Tibial nerve (tissue), 4 donors: ENCODE data around the gene NDUFV3. TPM values are rescaled to one million over a fixed set of nuclear protein-coding genes. Genes with fewer than 3 reads are reported as not detected.

Source experiments
- DNase-seq, 2 donors: peaks; one replicate each; pipeline ENCODE4 v3.0.0-alpha.2; 2019; ENCODE audit warnings: low spot score in 2 of 2
- H3K27ac ChIP-seq, 4 donors: fragments of 200-600 bp; sonication (generic) in 3 of 4; one replicate each; pipeline ENCODE4 v1.5.1; 2017 to 2019; ENCODE audit warnings: mild to moderate bottlenecking in 1 of 4
- H3K27me3 ChIP-seq, 2 donors: fragments of 200-600 bp; sonication (generic) in 1 of 2; one replicate each; pipeline versions ENCODE4 v1.5.1 to v1.6.0; 2017 to 2019
- H3K36me3 ChIP-seq, 3 donors: fragments of 200-600 bp; sonication (generic); one replicate each; pipeline ENCODE4 v1.5.1; 2018 to 2019
- H3K4me1 ChIP-seq, 4 donors: fragments of 200-600 bp; sonication (generic) in 3 of 4; one replicate each; pipeline ENCODE4 v1.5.1; 2017 to 2019
- H3K4me3 ChIP-seq, 4 donors: fragments of 200-600 bp; sonication (generic) in 3 of 4; one replicate each; pipeline ENCODE4 v1.5.1; 2017 to 2019; ENCODE audit warnings: mild to moderate bottlenecking in 1 of 4, moderate library complexity in 1 of 4
- H3K9me3 ChIP-seq, 4 donors: fragments of 200-600 bp; sonication (generic) in 3 of 4; one replicate each; pipeline ENCODE4 v1.5.1; 2017 to 2019
- CTCF ChIP-seq, 5 experiments: fragments of 200-600 bp in 3 of 5; fragments of 450-650 bp in 2 of 5; sonication (generic) in 3 of 5; IDR thresholded peaks; one replicate each; pipeline ENCODE4 v1.5.1; 2016 to 2019; ENCODE audit warnings: antibody characterized with exemption in 5 of 5, mild to moderate bottlenecking in 3 of 5, moderate library complexity in 2 of 5
- EP300 ChIP-seq, 2 donors: sonication (generic); formaldehyde crosslinking; IDR thresholded peaks; one replicate each; pipeline ENCODE4 v1.6.1; 2017; ENCODE audit warnings: antibody characterized with exemption in 2 of 2, mild to moderate bottlenecking in 1 of 2
- POLR2A ChIP-seq, 2 donors: fragments of 450-650 bp; IDR thresholded peaks; one replicate each; pipeline ENCODE4 v1.6.1; 2017; ENCODE audit warnings: antibody characterized with exemption in 2 of 2, mild to moderate bottlenecking in 2 of 2, moderate library complexity in 2 of 2
- WGBS, 2 donors: methylation state at CpG; one replicate each; pipeline ENCODE4 v1.1.5; 2018; 5-methylcytosine and 5-hydroxymethylcytosine counted together
- total RNA-seq, 4 donors: library from RNA; depleted of rRNA; stranded (reverse); fragments of >200 nt; gene quantifications; one replicate each; pipeline ENCODE4 v1.1.0, GENCODE V29; 2016

The NDUFV3 gene
- total RNA-seq, 4 donors from 2014 or later, result 52.1 to 75.2 (median 61.4) TPM

- TF ChIP-seq EP300 (IDR thresholded peaks at IDR 0.05) (no peak), CTCF (IDR thresholded peaks at IDR 0.05) (no peak), POLR2A (IDR thresholded peaks at IDR 0.05) (no peak)
- Histone ChIP-seq H3K4me3 (no peak overlapping the region), H3K9me3 (no peaks in the 10 kb centered on the region), H3K36me3 (peaks cover 2 to 100% (median 33%) of the 10 kb centered on the region in 3 donors), H3K27me3 (no peaks in the 10 kb centered on the region), H3K4me1 (no peaks in the 10 kb centered on the region), H3K27ac (no peak overlapping the region)
- DNase-seq, result no peak
- 93 to 98% methylated on average over 23 to 28 of the region's 28 CpGs for WGBS, 2 donors
Observed at GRCh38 chr21:42854246-42855010, 38.7 kb upstream of the NDUFV3 start.

- H3K36me3 ChIP-seq, result peaks cover 2 to 100% (median 24%) of the 10 kb centered on the region in 3 donors
- H3K27me3 ChIP-seq, result no peaks in the 10 kb centered on the region
- WGBS, 2 donors, result 88 to 91% methylated on average over 17 to 18 of the region's 19 CpGs
- no peak for DNase-seq
- H3K27ac ChIP-seq, result no peak overlapping the region
- no peaks in the 10 kb centered on the region for H3K9me3 ChIP-seq
- TF ChIP-seq EP300 (IDR thresholded peaks at IDR 0.05) (no peak), POLR2A (IDR thresholded peaks at IDR 0.05) (no peak), CTCF (IDR thresholded peaks at IDR 0.05) (no peak)
- no peak overlapping the region for H3K4me3 ChIP-seq
- no peaks in the 10 kb centered on the region for H3K4me1 ChIP-seq
Observed at GRCh38 chr21:42855171-42855936, 37.8 kb upstream of the NDUFV3 start.

- H3K4me1 ChIP-seq, result no peaks in the 10 kb centered on the region
- 86 to 89% methylated on average over 18 of the region's 18 CpGs for WGBS, 2 donors
- TF ChIP-seq EP300 (IDR thresholded peaks at IDR 0.05) (no peak), POLR2A (IDR thresholded peaks at IDR 0.05) (no peak), CTCF (IDR thresholded peaks at IDR 0.05) (no peak)
- H3K9me3 ChIP-seq, result no peaks in the 10 kb centered on the region
- H3K27me3 ChIP-seq, result no peaks in the 10 kb centered on the region
- no peak for DNase-seq
- H3K36me3 ChIP-seq, result peaks cover 0 to 100% (median 24%) of the 10 kb centered on the region in 3 donors
- H3K27ac ChIP-seq, result no peak overlapping the region
- no peak overlapping the region for H3K4me3 ChIP-seq
Observed at GRCh38 chr21:42855937-42856335, 37.2 kb upstream of the NDUFV3 start.

- no peaks in the 10 kb centered on the region for H3K9me3 ChIP-seq
- no peaks in the 10 kb centered on the region for H3K4me1 ChIP-seq
- no peaks in the 10 kb centered on the region for H3K27me3 ChIP-seq
- WGBS, 2 donors, result 87 to 91% methylated on average over 8 to 11 of the region's 11 CpGs
- no peak overlapping the region for H3K27ac ChIP-seq
- no peak for DNase-seq
- no peak for TF ChIP-seq POLR2A (IDR thresholded peaks at IDR 0.05)
- no peak for TF ChIP-seq CTCF (IDR thresholded peaks at IDR 0.05)
- TF ChIP-seq EP300 (IDR thresholded peaks at IDR 0.05), result no peak
- peaks cover 0 to 100% (median 28%) of the 10 kb centered on the region in 3 donors for H3K36me3 ChIP-seq
- H3K4me3 ChIP-seq, result no peak overlapping the region
Observed at GRCh38 chr21:42857216-42857615, 35.9 kb upstream of the NDUFV3 start.
